Measurements from ENCODE around the gene IER5L. TPM values are rescaled to one million over a fixed set of nuclear protein-coding genes. Genes with fewer than 3 reads are reported as not detected.

IER5L gene
- total and polyA plus RNA-seq, 9 of the 15 experiments (the other 6 are each of a cell fraction or from before 2014, with no cell fraction given): 0.14 to 11.9 (median 0.52) TPM

GRCh38 chr9:129174102-129174723, 3.8 kb downstream of the IER5L start (continued):
- TF ChIP-seq CHAMP1 (IDR thresholded peaks at IDR 0.05): no peak
- TF ChIP-seq ZBTB40 (IDR thresholded peaks at IDR 0.05): peak; percentile 60
- no peak for TF ChIP-seq ZBTB40 (CRISPR knock-in tag; IDR thresholded peaks at IDR 0.05)
- TF ChIP-seq MNT (conservative IDR thresholded peaks at IDR 0.05): peak in 1 of 2 experiments; percentile 60; a peak in 2 of 4 replicates
- TF ChIP-seq ZBTB49 (CRISPR knock-in tag; IDR thresholded peaks at IDR 0.05; ENCODE audit: borderline replicate concordance): no peak
- no peak for TF ChIP-seq SETDB1 (IDR thresholded peaks at IDR 0.05; ENCODE audit: low read length)
- TF ChIP-seq KDM5B (IDR thresholded peaks at IDR 0.05; ENCODE audit: insufficient replicate concordance, low read depth, low read length): peak; percentile 68
- TF ChIP-seq NFE2 (IDR thresholded peaks at IDR 0.05; ENCODE audit: low read depth): no peak
- TF ChIP-seq VEZF1 (CRISPR knock-in tag; IDR thresholded peaks at IDR 0.05): peak; percentile 51; the same call in 1 of the 2 replicates

All from K562 (cell line).